Ovary (tissue), 9 donors: ENCODE results near the gene PPTC7. TPM values are rescaled to one million over a fixed set of nuclear protein-coding genes. Genes with fewer than 3 reads are reported as not detected.
"Not testable (repeated sequence)": the region's sequence is repeated elsewhere in the genome, so short reads cannot be mapped to it uniquely, and the experiment has no call there.

Source experiments
- DNase-seq, 5 donors: peaks; one replicate each; pipeline ENCODE4 v3.0.0-alpha.2; 2019 to 2020
- H3K27ac ChIP-seq, 2 donors: fragments of 200-600 bp; one replicate each; pipeline versions ENCODE4 v1.5.1 to v1.8.0; 2019 to 2022
- H3K27me3 ChIP-seq: fragments of 200-600 bp; one replicate; pipeline ENCODE4 v1.8.0; 2022
- H3K36me3 ChIP-seq: fragments of 200-600 bp; sonication (generic); one replicate; pipeline ENCODE4 v1.5.1; 2019
- H3K4me1 ChIP-seq: one replicate; pipeline ENCODE4 v1.8.1; 2013; ENCODE audit warnings: mild to moderate bottlenecking, moderate library complexity; ENCODE audit not compliant: insufficient read depth
- H3K4me3 ChIP-seq: fragments of 200-600 bp; sonication (generic); one replicate; pipeline ENCODE4 v1.5.1; 2017
- H3K9me3 ChIP-seq, 2 donors: fragments of 200-600 bp in 1 of 2; sonication (generic) in 1 of 2; one replicate each; pipeline versions ENCODE4 v1.5.1 to v1.8.1; 2013 to 2019; ENCODE audit warnings: mild to moderate bottlenecking in 1 of 2, moderate library complexity in 1 of 2
- CTCF ChIP-seq, 3 donors: fragments of 450-650 bp in 2 of 3; fragments of 200-600 bp in 1 of 3; IDR thresholded peaks; one replicate each; pipeline versions ENCODE4 v1.5.1 to v1.8.0; 2016 to 2022; ENCODE audit warnings: antibody characterized with exemption in 3 of 3, mild to moderate bottlenecking in 1 of 3
- EP300 ChIP-seq: sonication (generic); formaldehyde crosslinking; IDR thresholded peaks from one replicate; pipeline ENCODE4 v1.6.1; 2017; ENCODE audit warnings: antibody characterized with exemption
- POLR2A ChIP-seq: fragments of 450-650 bp; IDR thresholded peaks from one replicate; pipeline ENCODE4 v1.6.1; 2017; ENCODE audit warnings: antibody characterized with exemption, mild to moderate bottlenecking, moderate library complexity
- WGBS, 3 donors: extraction: QIAGEN DNeasy Blood & Tissue Kit in 1 of 3; methylation state at CpG; one replicate each; pipeline versions ENCODE4 v1.1.5 to v1.1.7; 2013 to 2017; 5-methylcytosine and 5-hydroxymethylcytosine counted together
- intact Hi-C, 4 donors: fragments of 100-400 bp; cut with DNase I; formaldehyde crosslinking; loops; one replicate each; pipeline versions ENCODE4 v1.11.0 to v1.15.1; 2022 to 2023
- polyA plus RNA-seq, 2 donors: library from polyadenylated mRNA; stranded (reverse); fragments of 200-250 nt in 1 of 2; fragments of 350-450 nt in 1 of 2; fragmentation: Illumina TruSeq in 1 of 2; extraction: RNeasy Lipid Tissue Mini Kit (QIAGEN cat#74804) in 1 of 2; gene quantifications; one replicate each; pipeline ENCODE4 v1.2.3, GENCODE V29; 2013 to 2014
- total RNA-seq, 7 donors: library from RNA; depleted of rRNA in 2 of 7; stranded (reverse); fragments of >200 nt in 2 of 7; fragmentation: NEBNext Ultra II Directional in 3 of 7; extraction: Animal tissue kit (Norgen Biotek cat#: 25700) in 3 of 7; gene quantifications; one replicate each; pipeline versions ENCODE4 v1.1.0 to v1.2.4, GENCODE V29; 2016 to 2023
- donor health status: DM: no; HTN: no; CAD: no; lungs with moderate emphysema.
- donor health status: DM: no; HTN: no; CAD: no.
- donor health status: Bipolar disorder and iron deficiency.
- donor health status: DM: yes; HTN: yes; CAD: no.
- donor health status: DM: no; HTN: no; CAD: no.
- donor health status: DM: yes; HTN: yes; CAD: no.

The PPTC7 gene
- total and polyA plus RNA-seq, 9 donors = 10.0 to 25.5 (median 19.2) TPM

GRCh38 chr12:110561471-110562201 lies 21.5 kb downstream of the PPTC7 start:
- Histone ChIP-seq H3K36me3 (no peaks in the 10 kb centered on the region), H3K4me3 (no peak overlapping the region), H3K27me3 (no peaks in the 10 kb centered on the region), H3K9me3 (no peaks in the 10 kb centered on the region), H3K27ac (peak overlapping the region in 1 of 2 donors; percentile 46), H3K4me1 (peaks cover 30% of the 10 kb centered on the region)
- no peak for TF ChIP-seq EP300
- no peak for TF ChIP-seq POLR2A
- TF ChIP-seq CTCF (IDR thresholded peaks at IDR 0.05) = no peak
- 65 to 83% (median 65%) methylated on average over 15 of the region's 15 CpGs for WGBS, 3 donors
- intact Hi-C loops = no loop called here
- DNase-seq = no peak

GRCh38 chr12:110560946-110561345 lies 22.2 kb downstream of the PPTC7 start:
- Histone ChIP-seq H3K27ac (peak overlapping the region in 1 of 2 donors; percentile 46), H3K4me3 (no peak overlapping the region), H3K9me3 (no peaks in the 10 kb centered on the region), H3K36me3 (no peaks in the 10 kb centered on the region), H3K27me3 (no peaks in the 10 kb centered on the region), H3K4me1 (peaks cover 29% of the 10 kb centered on the region)
- TF ChIP-seq POLR2A (no peak), EP300 (no peak), CTCF (IDR thresholded peaks at IDR 0.05) (no peak)
- intact Hi-C loops = no loop called here
- 83 to 95% (median 94%) methylated on average over 1 of the region's 1 CpG for WGBS, 3 donors
- DNase-seq = no peak

GRCh38 chr12:110560048-110560447 lies 23.1 kb downstream of the PPTC7 start:
- Histone ChIP-seq H3K36me3 (no peaks in the 10 kb centered on the region), H3K27ac (no peak overlapping the region), H3K9me3 (no peaks in the 10 kb centered on the region), H3K27me3 (no peaks in the 10 kb centered on the region), H3K4me3 (no peak overlapping the region), H3K4me1 (peaks cover 29% of the 10 kb centered on the region)
- TF ChIP-seq CTCF (IDR thresholded peaks at IDR 0.05) (no peak), EP300 (no peak), POLR2A (no peak)
- WGBS, 3 donors = 93 to 97% (median 97%) methylated on average over 5 of the region's 5 CpGs
- no peak for DNase-seq
- intact Hi-C loops = no loop called here

- H3K27ac ChIP-seq, intact Hi-C loops: not testable (repeated sequence)
Observed at GRCh38 chr12:110558945-110559344, 24.2 kb downstream of the PPTC7 start.

GRCh38 chr12:110557300-110557699 lies 25.8 kb downstream of the PPTC7 start:
- intact Hi-C loops = no loop called here
- Histone ChIP-seq H3K27ac (no peak overlapping the region), H3K9me3 (no peaks in the 10 kb centered on the region), H3K4me3 (no peak overlapping the region), H3K4me1 (peaks cover 18% of the 10 kb centered on the region), H3K27me3 (no peaks in the 10 kb centered on the region), H3K36me3 (no peaks in the 10 kb centered on the region)
- WGBS, 3 donors = 92 to 98% (median 93%) methylated on average over 3 of the region's 3 CpGs
- TF ChIP-seq POLR2A (no peak), EP300 (no peak), CTCF (IDR thresholded peaks at IDR 0.05) (no peak)
- no peak for DNase-seq

More at GRCh38 chr12:110558945-110559344, 24.2 kb downstream of the PPTC7 start:
- H3K4me3 ChIP-seq, H3K9me3 ChIP-seq, H3K36me3 ChIP-seq, DNase-seq, H3K27me3 ChIP-seq: not testable (repeated sequence)
- H3K4me1 ChIP-seq = peaks cover 27% of the 10 kb centered on the region
- WGBS, 3 donors = 85 to 89% (median 86%) methylated on average over 2 of the region's 2 CpGs
